ENCODE measurements around the gene CTIF. TPM values are rescaled to one million over a fixed set of nuclear protein-coding genes. Genes with fewer than 3 reads are reported as not detected.

CTIF gene
- total RNA-seq, 2 experiments from 2014 or later, result 0.06 to 0.38 TPM

DNA sequence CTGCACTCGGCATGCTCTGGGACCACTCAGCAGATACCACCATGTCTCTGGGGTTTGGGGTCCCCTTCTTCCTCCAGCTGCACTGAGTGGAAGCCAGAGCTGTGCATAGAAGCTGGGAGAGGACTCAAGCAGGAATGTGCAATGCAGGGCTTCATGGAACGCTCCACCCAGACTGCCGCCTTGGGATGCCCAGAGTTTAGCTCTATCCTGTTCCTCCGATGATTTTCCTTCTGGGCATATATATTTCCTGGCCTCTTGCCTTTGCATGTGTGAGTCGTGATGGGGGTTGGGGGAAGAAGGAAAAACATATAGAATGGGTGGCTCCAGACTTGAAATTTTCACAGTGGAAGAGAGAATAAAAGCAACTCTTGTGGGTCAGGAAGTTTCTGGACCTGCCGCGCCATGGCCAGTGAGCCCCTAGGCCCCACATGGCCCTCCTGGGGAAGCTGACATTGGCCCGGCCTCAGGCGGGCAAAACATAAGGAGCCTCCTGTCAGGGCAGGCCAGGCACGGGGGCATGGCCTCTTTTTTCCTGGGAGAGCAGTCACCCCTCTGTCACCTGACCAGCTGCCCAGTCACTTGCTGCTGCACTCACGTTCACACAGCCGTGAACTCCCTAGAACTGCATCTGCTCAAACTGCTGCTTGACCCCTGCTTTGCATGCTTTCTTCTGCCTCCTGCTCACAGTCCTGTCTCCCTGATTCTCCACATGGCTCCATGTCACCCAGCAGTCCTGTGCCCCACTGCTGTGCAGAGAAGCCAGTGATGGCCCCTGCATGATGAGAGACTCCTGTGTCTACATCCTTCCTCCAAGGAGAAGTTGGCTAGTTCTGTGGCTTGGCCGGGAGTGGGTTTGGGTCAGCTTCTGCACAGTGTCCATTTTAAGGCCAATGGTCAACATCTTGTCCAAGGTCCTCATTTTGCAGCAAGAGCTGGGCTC is 197.8 kb downstream of the CTIF start:
- Histone ChIP-seq H3K36me3 (ENCODE audit: insufficient read depth, low read length) (no peaks in the 10 kb centered on the region), H4K20me1 (ENCODE audit: insufficient read depth, low read length) (no peaks in the 10 kb centered on the region), H3K27ac (ENCODE audit: low read depth, low read length, poor library complexity, severe bottlenecking) (no peak overlapping the region), H2AFZ (ENCODE audit: low read length) (no peak overlapping the region), H3K9me2 (ENCODE audit: insufficient read depth, low read length) (no peaks in the 10 kb centered on the region), H3K9me3 (ENCODE audit: low read length) (no peaks in the 10 kb centered on the region), H3K4me1 (ENCODE audit: insufficient read depth, low read length, poor library complexity, severe bottlenecking) (no peaks in the 10 kb centered on the region), H3K79me2 (ENCODE audit: insufficient read depth, low read depth, low read length) (no peaks in the 10 kb centered on the region), H3K4me2 (ENCODE audit: low read length) (no peak overlapping the region), H3K4me3 (ENCODE audit: low read depth, low read length, poor library complexity, severe bottlenecking) (no peak overlapping the region)
- ChIA-PET POLR2A (no interaction called here), CTCF (ENCODE audit: unreplicated experiment) (no interaction called here)
- intact Hi-C loops (cut with micrococcal nuclease; ENCODE audit: unreplicated experiment), result no loop called here
- TF ChIP-seq CTCF (conservative IDR thresholded peaks at IDR 0.05; ENCODE audit: low read length) (no peak), EZH2phosphoT487 (IDR thresholded peaks at IDR 0.05; ENCODE audit: borderline replicate concordance, low read depth, low read length) (no peak)
- no peak for DNase-seq (ENCODE audit: low spot score)
- BruUV-seq (replicated peaks), result no TSS peak

- Histone ChIP-seq H3K36me3 (ENCODE audit: insufficient read depth, low read length) (no peaks in the 10 kb centered on the region), H2AFZ (ENCODE audit: low read length) (no peak overlapping the region), H3K4me2 (ENCODE audit: low read length) (no peak overlapping the region), H3K27ac (ENCODE audit: low read depth, low read length, poor library complexity, severe bottlenecking) (no peak overlapping the region), H3K9me3 (ENCODE audit: low read length) (no peaks in the 10 kb centered on the region), H3K9me2 (ENCODE audit: insufficient read depth, low read length) (no peaks in the 10 kb centered on the region), H3K79me2 (ENCODE audit: insufficient read depth, low read depth, low read length) (no peaks in the 10 kb centered on the region), H3K4me3 (ENCODE audit: low read depth, low read length, poor library complexity, severe bottlenecking) (no peak overlapping the region), H3K4me1 (ENCODE audit: insufficient read depth, low read length, poor library complexity, severe bottlenecking) (no peaks in the 10 kb centered on the region), H4K20me1 (ENCODE audit: insufficient read depth, low read length) (no peaks in the 10 kb centered on the region)
- CTCF ChIA-PET (ENCODE audit: unreplicated experiment), result no interaction called here
- TF ChIP-seq CTCF (conservative IDR thresholded peaks at IDR 0.05; ENCODE audit: low read length) (no peak), EZH2phosphoT487 (IDR thresholded peaks at IDR 0.05; ENCODE audit: borderline replicate concordance, low read depth, low read length) (no peak)
- DNase-seq (ENCODE audit: low spot score), result no peak
- POLR2A ChIA-PET, result no interaction called here
- no TSS peak for BruUV-seq (replicated peaks)
- intact Hi-C loops (cut with micrococcal nuclease; ENCODE audit: unreplicated experiment), result no loop called here
These were observed 200.6 kb downstream of the CTIF start for GRCh38 chr18:48739266-48740067.

Measured in OCI-LY7 (cell line).